HG03558 (cell line): ENCODE results near the gene RBM33.
A peak's percentile ranks its signal among the peaks of the same experiment; 100 is the strongest.
"Not testable (repeated sequence)": the region's sequence is repeated elsewhere in the genome, so short reads cannot be mapped to it uniquely, and the experiment has no call there.

Experiments used
- ATAC-seq: cut with Tn5 transposase; IDR thresholded peaks from one replicate; pipeline ENCODE4 v1.9.1; 2021; ENCODE audit warnings: moderate number of reproducible peaks; ENCODE audit not compliant: unreplicated experiment; ENCODE audit errors: extremely low read depth

Gene RBM33

DNA sequence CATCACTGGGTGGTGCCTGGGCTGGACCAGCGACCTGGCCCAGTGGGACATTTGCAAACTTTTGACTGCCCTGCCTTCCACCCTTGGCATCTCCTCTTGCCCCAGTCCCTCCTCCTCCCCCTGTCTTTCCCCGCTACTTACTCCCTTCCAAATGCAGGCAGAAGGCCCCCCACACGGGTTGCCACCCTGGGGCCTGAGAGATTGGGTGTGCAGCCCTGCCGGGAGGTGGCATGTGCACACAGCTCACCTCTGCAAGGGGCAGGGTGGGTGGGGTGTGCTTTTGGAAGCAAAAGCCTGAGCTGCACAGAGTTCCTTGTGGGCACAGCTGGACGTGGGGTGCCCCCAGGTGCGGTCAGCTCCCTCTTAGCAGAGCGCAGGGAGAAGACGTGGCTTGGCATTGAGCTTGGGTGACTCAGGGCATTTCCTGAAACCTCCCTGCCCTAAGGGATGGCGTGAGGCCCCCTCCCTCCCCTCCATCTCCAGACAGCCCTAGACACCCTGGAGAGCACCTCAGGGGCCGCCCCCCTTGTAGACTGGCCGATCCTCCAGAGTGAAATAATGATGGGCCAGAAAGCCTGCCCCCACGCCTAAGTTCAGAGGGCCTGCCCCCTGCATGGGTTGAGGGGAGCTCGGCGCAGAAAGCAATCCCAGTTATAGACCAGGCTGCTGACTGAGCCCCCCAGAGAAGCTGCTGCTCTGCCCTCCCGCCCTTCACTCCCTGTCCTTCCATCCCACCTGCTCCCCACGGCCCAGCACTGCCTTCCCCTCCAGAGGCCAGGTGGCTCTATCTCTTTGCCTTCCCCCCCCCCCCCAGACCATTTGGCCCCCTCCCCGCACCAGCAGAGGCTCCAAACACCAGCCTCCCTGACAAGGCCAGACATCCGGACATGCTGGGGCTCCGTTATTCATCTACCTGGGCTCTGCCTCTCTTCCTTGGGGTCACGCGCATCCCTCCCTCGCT lies 170.1 kb downstream of the RBM33 start:
- no peak for ATAC-seq

DNA sequence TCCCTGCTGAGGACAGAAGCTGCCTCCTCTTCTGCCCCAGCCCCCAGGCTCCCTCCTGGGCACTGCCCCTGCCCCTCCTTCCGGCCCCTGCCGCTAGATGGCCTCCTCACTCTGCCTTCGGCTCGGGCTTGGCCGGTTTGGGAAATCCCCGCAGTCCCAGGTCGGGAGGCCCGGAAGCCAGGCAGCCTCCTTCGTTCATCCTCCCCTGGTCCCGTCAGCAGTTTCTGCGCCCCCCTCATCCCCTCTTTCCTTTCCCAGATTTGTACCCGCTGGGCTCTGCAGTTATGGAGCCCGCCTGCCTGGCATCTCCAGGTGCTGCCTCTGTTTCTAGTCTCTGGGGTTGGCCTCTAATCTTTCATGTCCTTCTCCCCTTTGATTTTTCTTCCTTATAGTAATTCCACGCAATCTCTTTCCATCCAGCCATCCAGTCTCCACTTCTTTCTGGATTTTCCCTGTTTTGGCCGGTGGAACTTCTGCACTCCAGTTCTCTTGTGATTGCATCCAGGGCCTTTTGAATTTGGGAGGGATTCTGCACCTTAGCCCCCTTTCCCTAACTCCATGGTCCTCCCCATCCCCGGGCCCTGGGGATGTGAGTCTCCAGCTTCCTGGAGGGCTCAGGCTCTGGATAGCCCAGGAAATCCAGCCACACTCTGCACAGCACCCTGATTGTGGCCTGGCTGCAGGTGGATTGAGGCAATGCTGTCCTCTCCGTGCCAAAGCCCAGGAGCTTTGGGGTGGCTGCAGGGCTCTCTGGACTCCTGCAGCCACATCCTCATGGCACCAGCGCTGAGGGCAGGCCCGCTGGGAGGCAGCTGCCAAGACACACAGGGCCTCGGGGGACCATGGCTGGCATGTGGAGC lies 171.1 kb downstream of the RBM33 start:
- peak; percentile 91 for ATAC-seq

DNA sequence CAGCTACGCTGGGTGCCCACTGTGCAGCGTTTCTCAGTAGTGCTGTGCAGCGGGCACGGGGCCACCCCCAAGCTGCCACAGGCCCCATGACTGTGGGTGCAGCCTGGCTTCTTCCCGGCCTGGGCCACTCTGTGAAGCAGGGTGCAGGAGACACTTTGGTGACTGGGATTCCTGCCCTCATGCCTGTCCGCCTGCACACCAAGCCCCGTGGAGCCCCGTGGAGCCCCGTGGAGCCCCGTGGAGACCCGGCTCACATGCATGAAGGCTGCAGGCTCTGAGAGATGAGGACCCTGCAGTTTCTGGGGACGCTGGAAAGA lies 171.7 kb downstream of the RBM33 start:
- no peak for ATAC-seq

DNA sequence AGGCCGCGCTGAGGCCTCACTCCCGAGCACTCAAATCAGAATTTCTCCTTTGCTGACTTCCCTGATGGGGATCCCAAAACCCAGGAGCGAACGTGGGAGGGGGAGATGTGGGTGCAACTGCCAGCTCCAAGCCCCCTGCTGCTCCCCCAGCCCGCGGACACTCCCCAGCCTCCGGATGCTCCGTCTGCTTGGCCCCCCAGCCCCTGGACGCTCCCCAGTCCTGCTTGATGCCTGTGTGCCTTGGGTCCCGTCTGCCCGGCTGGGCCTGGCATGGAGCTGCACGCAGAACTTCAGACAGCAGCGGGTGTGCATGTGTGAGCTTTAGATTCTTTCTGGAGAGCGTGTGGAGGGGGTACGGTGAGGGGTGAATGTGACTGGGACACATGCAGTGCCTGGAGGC lies 172.5 kb downstream of the RBM33 start:
- no peak for ATAC-seq

DNA sequence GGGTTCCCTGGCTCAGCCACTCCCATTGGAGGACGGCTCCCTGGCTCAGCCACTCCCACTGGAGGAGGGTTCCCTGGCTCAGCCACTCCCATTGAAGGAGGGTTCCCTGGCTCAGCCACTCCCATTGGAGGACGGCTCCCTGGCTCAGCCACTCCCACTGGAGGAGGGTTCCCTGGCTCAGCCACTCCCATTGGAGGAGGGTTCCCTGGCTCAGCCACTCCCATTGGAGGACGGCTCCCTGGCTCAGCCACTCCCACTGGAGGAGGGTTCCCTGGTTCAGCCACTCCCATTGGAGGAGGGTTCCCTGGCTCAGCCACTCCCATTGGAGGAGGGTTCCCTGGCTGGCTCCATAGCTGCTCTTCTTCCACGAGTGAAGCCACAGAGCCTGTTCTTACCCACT lies 173.1 kb downstream of the RBM33 start:
- ATAC-seq: not testable (repeated sequence)

DNA sequence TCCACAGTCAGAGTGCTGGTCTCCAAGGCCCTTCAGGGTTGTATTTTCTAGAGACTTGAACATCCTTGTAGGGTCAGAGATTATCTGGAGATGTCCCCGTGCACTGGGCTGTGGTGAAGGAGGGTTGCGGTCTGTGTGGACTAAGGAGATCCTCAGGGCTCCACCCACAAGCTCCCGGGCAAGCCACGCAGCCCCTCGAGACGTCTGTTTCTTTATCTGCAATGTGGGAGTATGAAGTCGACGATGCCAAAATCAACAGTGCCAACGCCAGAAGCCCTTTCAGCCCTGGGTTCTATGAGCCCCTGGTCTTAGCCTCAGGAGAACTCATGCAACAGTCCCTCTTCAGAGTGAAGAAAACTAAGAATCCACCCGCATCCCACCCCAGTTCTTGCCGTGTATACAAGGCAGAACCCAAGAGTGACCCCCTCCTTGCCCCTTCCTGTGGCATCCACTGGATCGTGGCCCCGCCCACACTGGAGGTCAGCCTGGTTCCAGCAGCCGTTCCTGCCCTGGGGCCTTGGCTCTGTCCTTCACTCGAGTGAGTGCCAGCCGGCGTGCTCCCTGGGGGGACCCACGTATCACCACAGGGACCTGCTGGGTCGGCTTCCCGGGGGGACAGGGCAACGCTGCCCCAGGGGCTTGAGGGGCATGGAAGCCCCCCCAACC lies 173.8 kb downstream of the RBM33 start:
- no peak for ATAC-seq

DNA sequence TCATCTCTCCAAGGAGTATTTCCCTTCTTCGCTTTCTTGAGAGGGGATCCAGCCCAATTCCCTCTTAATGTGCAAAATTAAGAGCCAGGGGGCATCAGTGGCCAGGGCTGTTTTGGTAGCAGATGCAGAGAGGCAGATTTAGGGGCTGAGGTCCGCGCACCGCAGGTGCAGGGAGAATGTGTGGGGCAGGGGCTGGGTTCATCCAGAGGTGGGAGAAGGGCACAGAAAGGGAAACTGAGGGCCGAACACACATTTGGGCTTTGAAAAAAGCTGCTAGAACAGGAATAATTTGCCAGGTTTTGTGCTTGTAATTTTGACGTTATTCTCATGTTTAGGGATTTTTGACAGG lies 174.3 kb downstream of the RBM33 start:
- no peak for ATAC-seq

DNA sequence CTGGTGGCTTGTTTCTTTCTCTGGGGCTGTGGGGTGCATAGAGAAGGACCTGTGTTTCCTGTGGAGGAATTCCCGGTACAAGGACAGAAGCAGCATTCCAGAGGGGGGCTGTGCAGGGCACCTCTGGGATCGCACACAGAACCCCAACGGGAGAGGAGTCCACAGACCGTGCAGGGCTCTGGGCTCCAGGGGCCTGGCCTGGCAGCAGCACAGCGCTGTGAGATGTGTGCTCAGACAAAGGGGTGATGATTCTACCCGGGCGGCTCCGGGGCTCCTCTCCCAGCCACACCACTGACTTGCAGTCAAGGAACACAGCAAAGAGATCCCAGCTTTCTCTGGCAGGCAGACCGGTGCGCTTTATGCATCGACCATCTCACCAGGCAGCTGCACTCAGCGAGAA lies 174.7 kb downstream of the RBM33 start:
- ATAC-seq: no peak

DNA sequence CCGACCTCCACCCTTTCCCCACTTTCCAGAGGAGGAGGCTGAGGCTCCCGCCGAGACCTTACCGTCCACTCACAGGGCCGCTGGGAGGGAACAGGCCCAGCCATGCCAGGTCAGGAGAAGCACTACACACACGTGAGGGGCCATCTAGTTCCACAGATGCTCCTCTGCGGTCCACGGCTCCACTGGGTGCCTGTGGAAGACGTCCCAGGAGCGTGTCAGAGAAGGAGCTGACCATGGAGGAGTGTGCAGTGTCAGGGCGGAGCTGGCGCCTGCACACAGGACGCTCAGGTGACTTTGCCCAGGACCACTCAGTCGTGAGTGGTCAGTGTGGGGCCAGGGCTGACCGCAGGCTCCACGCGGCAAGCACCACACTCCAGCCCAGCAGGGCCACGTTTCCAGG lies 175.8 kb downstream of the RBM33 start:
- ATAC-seq: no peak

DNA sequence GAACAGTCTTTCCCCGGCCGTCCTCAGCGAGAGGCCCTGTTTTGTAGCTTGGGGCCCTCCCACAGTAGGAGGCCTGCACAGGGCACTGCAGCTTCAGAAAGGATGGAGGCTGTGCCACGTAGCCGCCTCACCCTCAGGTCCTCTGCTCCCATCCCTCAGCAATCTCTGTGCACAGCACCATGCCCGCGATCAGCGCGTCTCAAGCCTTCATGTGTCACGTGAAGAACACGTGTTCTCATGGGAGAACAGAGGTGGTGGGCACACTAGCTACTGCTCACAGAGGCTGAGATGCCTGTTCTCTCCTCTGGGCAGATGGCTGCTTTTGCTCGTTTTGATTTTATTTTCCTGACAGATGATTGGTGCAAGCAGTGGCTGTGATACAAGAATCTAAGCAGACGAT lies 176.3 kb downstream of the RBM33 start:
- no peak for ATAC-seq

DNA sequence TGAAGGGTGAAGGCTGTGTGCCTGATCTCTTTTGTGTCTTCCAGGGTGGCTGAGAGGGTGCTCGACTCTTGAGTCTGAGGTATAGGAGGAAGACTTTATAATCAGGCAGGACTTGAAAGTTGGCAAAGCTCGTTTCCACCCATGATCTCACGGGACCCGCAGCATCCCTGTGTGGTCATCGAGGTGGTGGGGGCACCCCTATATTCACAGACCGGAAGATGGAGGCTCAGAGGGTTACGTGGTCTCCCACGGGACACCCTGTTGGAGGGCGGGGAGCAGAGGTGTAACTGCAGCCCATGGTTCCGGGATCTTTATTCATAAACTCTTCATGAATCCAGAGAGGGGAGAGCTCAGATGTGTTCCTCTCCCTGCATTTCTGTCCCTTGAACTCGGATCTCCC lies 177.4 kb downstream of the RBM33 start:
- no peak for ATAC-seq

DNA sequence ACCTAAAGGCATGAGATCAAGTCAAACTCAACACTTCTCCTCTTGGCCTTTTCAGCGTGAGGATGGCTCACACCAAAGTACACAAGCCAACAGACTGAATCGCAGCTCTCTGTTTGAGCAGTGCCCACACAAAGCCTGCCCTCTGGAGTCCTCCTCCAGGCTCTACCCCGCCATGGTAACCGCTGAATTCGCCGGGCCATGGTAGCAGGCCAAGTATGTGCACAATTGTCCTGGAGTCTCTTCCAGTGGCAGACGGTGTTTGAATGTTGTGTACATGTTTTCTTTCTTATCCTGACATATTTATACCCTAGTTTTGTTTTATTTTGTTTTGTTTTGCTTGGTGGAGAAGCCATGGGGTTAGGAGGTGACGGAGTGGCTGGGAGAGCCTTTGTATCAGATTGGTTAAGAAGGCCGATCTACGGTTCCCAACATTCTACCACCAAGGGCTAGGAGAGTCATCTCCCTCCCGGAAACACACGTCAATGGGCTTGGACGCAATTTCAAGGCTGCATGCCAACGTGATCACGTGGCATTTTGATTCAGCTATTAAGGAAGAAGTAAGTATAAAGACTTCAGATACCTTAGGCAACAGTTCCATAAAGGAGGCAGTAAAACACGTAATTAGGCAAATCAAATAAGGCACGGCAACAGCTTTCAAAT lies 179.9 kb downstream of the RBM33 start:
- ATAC-seq: no peak

DNA sequence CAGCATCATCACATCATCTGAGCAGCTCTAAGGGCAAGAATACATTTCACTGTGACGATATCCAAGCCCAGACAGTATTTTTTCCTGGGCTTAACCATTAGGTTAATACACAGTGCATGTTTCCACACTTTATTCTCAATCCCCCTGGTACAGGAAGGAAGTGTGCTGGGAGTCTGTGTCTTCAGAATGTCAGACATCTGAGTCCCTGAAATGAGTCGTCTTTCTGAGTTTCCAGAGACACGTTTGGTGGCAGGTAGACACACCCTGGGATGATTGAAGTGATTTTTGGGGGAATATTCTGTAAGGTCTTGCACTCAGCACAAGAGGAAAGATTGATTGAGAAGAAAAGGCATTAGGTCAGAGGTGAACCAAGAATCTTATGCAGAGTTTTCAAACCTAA lies 180.9 kb downstream of the RBM33 start:
- no peak for ATAC-seq

DNA sequence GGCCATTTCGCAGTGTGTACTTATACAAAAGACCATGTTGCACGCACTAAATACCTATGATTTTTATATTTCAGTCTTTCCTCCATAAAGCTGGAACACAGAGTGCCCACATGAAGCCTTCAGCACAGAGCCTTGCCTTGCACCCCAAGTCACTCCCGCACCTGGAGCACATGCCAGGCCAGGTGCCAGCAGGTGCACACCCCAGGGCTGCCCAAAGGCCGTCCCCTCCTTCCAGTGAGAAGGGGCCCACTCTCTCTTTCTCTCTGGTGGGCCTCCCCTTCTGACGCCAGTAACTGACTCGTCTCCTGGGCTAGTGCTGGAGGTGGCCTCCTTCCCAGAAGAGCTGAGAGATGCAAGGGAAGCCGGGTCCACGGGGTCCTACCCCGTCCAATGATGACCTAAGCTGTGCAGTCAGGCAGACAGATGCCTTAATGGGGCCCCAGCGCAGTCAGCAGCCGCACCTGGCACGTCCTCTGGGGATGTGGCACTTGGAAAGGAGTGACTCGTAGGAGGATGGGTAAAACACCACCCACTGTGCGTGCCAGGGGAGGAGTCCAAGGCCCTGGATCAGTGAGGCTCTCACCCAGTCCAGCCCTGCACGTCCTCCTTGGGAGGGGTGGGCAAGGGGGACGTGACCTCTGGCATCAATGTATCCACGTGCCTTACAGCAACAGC lies 185.5 kb downstream of the RBM33 start:
- ATAC-seq: no peak
